ENCODE results near the gene PSMA7.
"Not testable (repeated sequence)": the region's sequence is repeated elsewhere in the genome, so short reads cannot be mapped to it uniquely, and the experiment has no call there.

PSMA7 gene

DNA sequence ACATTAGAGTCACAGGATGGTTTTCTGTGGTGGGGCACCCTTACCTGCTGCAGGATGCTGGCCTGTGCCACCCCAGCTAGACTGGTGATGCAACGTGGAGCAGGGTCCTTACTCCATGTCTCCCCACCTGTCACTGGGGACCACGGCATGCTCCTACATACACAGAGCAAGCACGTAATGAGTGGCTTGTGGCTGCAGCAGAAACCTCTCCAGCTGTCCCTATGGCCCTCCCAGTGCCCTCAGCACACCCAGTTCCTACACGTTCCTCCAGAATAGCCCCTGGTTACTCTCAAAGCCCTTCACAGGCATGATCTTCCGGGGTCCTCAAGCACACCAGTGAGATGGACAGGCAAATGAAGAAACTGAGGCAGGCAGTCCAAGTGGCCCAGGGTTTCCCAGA is 24.1 kb downstream of the PSMA7 start:
- no peak for DNase-seq (ENCODE audit: low spot score)

DNA sequence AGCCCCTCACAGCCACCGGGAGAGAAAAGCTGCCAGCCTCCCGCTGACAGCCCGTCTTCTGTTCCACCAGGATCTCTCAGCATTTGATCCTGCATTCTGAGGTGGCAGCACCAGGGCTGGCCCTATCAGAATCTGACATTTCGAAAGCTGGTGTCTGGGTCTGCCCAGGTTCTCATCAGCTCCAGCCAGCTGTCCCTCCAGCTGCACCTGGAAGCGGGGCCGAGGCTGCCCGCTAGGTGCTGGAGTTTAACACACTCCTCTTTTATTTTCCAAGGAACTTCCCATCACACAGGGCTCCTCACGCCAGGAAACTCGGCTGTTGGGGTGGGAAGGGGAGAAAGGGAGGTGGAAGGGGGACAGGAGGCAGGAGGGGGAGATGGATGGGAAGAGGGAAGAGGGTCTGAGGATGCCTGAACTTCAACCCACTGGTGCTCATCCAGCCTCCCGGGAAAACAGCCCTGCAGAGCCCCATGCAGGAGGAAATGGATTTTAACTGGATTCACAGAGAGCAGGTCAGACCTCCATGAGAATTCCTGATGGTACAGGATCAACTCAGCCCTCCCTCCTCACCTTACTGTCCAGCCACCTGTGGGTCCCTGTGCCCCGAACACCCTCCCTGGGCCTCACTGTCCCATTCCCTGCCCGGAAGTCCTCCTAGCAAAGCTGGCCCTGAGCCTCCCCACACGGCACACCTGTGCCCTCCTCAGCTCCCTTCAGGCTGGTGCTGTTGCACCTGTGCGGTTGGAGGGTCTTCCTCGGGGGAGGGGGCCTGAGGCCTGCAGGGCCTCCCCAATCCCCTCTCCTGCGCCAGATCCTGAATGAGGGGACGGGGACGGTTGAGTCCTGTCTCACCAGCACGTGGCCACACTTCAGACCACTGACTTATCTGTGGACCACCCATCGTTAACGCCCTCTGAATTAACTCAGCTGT is 24.8 kb downstream of the PSMA7 start:
- DNase-seq (ENCODE audit: low spot score): no peak

- no peak for DNase-seq (ENCODE audit: low spot score)
Measured at GRCh38 chr20:62117658-62118057, 25.5 kb downstream of the PSMA7 start.

- no peak for DNase-seq (ENCODE audit: low spot score)
Measured at GRCh38 chr20:62117362-62117646, 25.9 kb downstream of the PSMA7 start.

DNA sequence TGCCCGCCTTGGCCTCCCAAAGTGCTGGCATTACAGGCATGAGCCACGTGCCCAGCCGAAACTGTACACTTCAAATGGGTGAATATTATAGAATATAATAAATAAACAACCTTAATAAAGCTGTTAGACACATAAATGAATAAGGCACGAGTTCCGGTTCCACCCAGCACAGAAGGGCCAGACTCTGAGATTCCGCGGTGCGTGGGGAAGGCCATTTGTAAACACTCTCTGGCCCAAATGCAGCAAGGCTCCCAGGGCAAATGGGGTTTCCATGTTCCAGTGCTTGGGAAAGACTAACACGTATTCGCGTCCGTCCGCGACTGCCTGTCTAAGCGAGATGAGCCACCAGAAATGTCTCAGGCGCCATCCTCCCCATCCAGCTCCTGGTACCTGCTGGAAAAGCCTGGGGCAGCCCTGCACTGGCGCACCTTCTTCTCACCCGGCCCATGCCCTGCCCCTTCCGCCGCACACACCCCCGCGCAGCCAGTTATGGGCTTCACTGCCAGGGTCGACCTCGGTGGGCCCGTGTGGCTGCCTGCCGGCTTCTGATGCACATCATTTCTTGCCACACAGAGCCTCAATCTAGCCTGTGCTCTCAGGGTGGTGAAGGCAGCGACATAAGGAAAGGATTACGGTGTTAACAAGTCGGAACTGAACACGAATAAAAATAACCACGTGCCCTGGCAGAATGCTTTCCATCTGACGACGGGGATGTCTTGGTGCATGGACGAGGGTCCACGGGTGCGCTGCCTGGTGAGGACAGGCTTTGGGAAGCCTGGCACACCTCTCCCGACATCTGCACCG is 26.4 kb downstream of the PSMA7 start:
- DNase-seq (ENCODE audit: low spot score): no peak

DNA sequence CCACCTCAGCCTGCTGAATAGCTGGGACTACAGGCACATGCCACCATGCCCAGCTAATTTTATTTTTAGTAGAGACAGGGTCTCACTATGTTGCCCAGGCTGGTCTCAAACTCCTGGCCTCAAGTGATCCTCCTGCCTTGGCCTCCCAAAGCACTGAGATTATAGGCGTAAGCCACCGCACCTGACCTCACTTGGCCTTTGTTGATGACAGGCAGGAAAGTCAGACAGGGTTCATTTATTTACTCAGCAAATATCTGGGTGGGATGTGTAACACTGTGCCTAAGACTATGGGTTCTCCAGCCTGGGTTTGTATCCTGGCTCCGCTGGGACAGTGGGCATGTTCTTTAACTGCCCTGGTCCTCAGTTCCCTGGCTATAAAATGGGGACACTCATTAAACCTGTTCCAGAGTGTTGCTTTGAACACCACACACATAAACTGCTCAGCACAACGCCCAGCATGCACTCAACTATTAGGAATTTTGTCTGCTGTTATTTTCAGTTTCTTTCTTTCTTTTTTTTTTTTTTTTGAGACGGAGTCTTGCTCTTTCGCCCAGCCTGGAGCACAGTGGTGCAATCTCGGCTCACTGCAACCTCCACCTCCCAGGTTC is 27.3 kb downstream of the PSMA7 start:
- not testable (repeated sequence) for DNase-seq (ENCODE audit: low spot score)

DNA sequence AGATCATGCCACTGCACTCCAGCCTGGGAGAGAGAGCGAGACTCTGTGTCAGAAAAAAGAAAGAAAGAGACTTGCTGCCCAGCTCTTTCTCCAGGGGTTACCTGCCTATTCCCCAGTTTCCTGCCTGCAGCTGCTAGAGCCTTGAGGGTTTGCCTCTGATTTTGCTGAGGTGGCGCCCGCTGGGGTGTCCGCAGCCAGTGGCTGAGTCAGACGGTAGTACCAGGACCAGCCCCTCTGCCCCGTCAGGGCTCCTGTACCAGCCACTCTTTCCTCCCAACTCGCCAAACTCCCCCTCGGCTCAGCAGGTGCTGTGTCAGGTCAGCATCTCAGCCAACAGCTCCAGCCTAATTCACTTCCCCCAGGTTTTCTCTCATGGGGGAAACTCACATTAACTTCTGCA is 28.3 kb downstream of the PSMA7 start:
- DNase-seq (ENCODE audit: low spot score): no peak

- no peak for DNase-seq (ENCODE audit: low spot score)
Measured at GRCh38 chr20:62112368-62112767, 30.8 kb downstream of the PSMA7 start.

DNA sequence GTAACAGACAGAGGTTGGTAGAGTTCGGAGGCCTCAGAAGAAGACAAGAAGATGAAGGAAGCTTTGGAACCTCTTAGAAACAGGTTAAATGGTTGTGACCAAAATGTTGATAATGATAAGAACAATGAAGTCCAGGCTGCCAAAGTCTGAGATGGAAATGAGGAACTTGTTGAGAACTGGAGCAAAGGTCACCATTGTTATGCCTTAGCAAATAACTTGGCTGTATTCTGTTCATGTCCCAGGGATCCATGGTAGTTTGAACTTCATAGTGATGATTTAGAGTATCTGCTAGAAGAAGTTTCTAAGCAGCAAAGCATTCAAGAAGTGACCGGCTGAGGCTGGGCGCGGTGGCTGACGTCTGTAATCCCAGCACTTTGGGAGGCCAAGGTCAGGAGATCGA is 32.0 kb downstream of the PSMA7 start:
- DNase-seq (ENCODE audit: low spot score): no peak

GRCh38 chr20:62105592-62105991 is 37.6 kb downstream of the PSMA7 start:
- no peak for DNase-seq (ENCODE audit: low spot score)

DNA sequence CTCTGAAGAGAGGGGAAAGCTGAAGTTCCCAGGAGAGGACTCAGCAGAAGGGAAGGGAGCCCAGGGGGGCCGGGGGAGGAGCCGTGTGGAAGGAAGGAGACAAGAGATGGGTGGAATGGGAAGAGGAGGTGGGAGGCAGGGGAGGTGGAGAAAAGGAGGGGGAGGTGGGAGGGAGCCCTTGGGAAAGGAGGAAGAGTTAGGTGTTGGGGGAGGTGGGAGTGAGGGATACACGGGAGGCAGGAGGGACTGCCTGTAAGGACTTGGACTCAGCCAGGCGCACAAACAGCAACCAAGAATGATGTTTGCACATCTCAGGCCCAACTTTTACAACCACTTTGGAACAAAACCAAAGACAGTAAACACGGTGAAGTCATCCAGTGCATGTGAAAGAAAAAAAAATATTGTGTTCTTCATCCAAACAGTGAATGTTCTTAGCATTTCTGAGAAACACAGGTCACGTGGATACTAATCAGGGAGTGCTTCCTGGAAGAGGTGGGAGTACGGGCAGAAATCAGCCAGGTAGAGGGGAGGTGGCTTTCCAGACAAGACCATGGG is 38.3 kb downstream of the PSMA7 start:
- peak; percentile 46 for DNase-seq (ENCODE audit: low spot score)

DNA sequence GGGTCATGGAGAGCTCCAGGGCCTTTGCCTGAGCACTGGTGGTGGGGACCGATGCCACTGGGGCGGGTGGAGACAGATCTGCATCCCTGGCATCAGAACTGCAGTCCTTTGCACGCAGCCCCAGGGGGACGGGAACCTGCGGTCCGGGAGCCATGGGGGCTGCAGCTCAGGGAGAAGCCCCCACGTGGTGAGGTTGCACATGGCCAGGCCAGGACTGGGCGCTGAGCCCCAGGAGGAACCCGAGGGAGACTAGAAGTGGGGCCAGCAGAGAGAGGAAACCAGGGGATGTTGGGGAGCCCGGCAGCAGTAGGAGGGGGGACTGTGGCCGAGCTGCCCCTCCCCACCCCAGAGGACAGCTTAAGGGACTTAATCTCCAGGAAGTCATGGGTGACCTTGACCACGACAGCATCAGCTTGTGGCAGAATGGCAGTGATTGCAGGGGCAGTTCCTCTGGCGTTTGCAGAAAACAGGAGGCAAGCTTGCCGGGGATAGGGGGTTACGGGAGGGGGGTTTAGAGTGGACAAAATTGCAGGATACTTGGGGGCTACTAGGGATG is 38.9 kb downstream of the PSMA7 start:
- no peak for DNase-seq (ENCODE audit: low spot score)

GRCh38 chr20:62103508-62104233 is 39.5 kb downstream of the PSMA7 start:
- DNase-seq (ENCODE audit: low spot score): no peak

GRCh38 chr20:62101078-62101477 is 42.1 kb downstream of the PSMA7 start:
- no peak for DNase-seq (ENCODE audit: low spot score)

- DNase-seq (ENCODE audit: low spot score): no peak
Measured at GRCh38 chr20:62097881-62098407, 45.2 kb downstream of the PSMA7 start.

DNA sequence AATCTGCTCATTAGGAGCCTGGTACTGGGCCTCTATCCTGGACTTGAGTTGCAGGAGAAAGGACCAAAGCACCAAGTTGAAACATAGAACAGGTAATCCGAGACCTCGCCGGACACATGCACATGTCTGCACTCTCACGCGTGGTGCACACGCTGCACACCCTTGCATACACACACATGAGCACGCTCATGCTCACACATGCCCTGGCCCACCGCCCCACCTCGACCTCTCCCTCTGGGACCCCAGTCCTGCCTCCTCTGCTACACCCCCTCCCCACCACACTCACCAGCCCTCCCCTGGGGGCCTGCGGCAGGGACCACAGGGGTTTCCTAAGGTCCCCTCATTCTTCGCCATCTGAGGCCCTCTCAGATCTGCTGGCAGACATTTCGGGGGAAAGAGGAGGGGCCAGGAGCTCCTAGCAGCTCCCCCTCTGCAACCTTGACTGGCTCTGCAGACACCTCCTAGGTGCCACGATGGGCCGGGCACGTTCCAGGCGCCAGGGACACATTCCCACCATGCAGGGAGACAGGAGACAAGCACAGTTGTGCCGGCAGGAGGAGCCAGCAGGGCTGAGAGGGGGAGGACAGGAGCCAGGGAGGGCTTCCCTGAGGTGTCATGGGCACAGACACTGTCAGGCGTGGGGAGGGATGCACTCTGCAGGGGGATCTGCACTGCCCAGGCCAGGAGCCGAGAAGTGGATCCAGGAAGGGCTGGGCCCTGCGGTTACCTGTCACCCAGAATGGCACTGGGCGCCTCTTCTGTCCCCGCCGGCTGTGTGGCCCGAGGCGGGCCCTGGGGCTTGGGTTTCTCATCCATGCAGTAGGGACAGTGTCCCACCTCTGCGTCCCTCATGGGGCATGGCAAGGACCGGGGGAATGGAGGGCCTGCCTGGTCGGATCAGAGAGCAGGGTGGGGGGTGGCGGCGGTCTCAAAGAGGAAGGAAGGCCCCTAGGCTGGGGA is 46.5 kb downstream of the PSMA7 start:
- no peak for DNase-seq (ENCODE audit: low spot score)

DNA sequence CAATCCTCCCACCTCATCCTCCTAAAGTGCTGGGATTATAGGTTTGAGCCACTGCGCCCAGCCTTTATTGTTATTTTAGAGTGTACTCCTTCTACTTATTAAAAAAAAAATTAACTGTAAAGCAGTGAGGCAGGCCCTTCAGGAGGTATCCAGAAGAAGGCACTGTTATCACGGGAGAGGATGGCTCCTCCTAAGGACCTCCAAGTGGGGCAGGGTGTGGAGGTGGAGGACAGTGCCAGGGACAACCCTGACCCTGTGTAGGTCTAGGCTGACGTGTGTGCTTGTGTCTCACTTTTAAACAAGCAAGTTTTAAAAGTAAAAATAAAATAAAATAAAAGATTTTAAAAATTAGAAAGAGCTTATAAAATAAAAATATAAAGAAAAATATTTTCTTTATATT is 53.8 kb downstream of the PSMA7 start:
- no peak for DNase-seq (ENCODE audit: low spot score)

- peak; percentile 86 for DNase-seq (ENCODE audit: low spot score)
Measured at GRCh38 chr20:62088258-62089127, 54.7 kb downstream of the PSMA7 start.

GRCh38 chr20:62087632-62088031 is 55.6 kb downstream of the PSMA7 start:
- no peak for DNase-seq (ENCODE audit: low spot score)
